Nephron (organoid): ENCODE results near the gene ZNF362.
"Not testable (repeated sequence)": the region's sequence is repeated elsewhere in the genome, so short reads cannot be mapped to it uniquely, and the experiment has no call there.

ENCODE experiments used
- H3K27ac Mint-ChIP-seq, 3 experiments: 2 replicates each; pipeline ENCODE4 v1.8.0; 2020; ENCODE audit warnings: mixed read lengths in 3 of 3, mild to moderate bottlenecking in 2 of 3, moderate library complexity in 1 of 3
- H3K27me3 Mint-ChIP-seq: 2 replicates; pipeline ENCODE4 v1.8.0; 2021; ENCODE audit warnings: low read depth, mild to moderate bottlenecking, moderate library complexity, mixed read lengths
- H3K36me3 Mint-ChIP-seq: 2 replicates; pipeline ENCODE4 v1.8.0; 2020; ENCODE audit warnings: low read depth, mixed read lengths
- H3K4me1 Mint-ChIP-seq: 2 replicates; pipeline ENCODE4 v1.8.0; 2020; ENCODE audit warnings: mixed read lengths
- H3K4me3 Mint-ChIP-seq, 3 experiments: 2 replicates each; pipeline ENCODE4 v1.8.0; 2020; ENCODE audit warnings: mild to moderate bottlenecking in 3 of 3, mixed read lengths in 3 of 3, moderate library complexity in 2 of 3
- H3K9me3 Mint-ChIP-seq: 2 replicates; pipeline ENCODE4 v1.8.0; 2020; ENCODE audit warnings: mixed read lengths
- TF ChIP-seq, protein P1 (sequence below), 3 experiments: fragments of 200-600 bp; sonication (generic); IDR thresholded peaks; one replicate each; pipeline ENCODE4 v1.5.0; 2021; ENCODE audit warnings: antibody characterized with exemption in 3 of 3; ENCODE audit not compliant: unreplicated experiment in 3 of 3

Gene ZNF362

GRCh38 chr1:33307494-33307864, 51.2 kb downstream of the ZNF362 start:
- Mint-ChIP-seq H3K4me1 (peaks cover 27% of the 10 kb centered on the region), H3K27ac (no peak overlapping the region), H3K4me3 (no peak overlapping the region), H3K9me3 (peaks cover 2% of the 10 kb centered on the region), H3K27me3 (peaks cover 4% of the 10 kb centered on the region), H3K36me3 (peaks cover 27% of the 10 kb centered on the region)
- TF ChIP-seq, protein P1, sequence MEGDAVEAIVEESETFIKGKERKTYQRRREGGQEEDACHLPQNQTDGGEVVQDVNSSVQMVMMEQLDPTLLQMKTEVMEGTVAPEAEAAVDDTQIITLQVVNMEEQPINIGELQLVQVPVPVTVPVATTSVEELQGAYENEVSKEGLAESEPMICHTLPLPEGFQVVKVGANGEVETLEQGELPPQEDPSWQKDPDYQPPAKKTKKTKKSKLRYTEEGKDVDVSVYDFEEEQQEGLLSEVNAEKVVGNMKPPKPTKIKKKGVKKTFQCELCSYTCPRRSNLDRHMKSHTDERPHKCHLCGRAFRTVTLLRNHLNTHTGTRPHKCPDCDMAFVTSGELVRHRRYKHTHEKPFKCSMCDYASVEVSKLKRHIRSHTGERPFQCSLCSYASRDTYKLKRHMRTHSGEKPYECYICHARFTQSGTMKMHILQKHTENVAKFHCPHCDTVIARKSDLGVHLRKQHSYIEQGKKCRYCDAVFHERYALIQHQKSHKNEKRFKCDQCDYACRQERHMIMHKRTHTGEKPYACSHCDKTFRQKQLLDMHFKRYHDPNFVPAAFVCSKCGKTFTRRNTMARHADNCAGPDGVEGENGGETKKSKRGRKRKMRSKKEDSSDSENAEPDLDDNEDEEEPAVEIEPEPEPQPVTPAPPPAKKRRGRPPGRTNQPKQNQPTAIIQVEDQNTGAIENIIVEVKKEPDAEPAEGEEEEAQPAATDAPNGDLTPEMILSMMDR (IDR thresholded peaks at IDR 0.05; ENCODE audit: unreplicated experiment in 3 of 3): no peak

DNA sequence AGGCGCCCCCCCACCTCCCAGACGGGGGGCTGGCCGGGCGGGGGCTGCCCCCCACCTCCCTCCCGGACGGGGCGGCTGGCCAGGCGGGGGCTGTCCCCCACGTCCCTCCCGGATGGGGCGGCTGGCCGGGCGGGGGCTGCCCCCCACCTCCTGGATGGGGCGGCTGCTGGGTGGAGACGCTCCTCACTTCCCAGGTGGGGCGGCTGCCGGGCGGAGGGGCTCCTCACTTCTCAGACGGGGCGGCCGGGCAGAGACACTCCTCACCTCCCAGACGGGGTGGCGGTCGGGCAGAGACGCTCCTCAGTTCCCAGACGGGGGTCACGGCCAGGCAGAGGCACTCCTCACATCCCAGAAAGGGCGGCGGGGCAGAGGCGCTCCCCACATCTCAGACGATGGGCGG, 53.1 kb downstream of the ZNF362 start:
- H3K9me3 Mint-ChIP-seq, H3K4me3 Mint-ChIP-seq, H3K27ac Mint-ChIP-seq, H3K27me3 Mint-ChIP-seq: not testable (repeated sequence)
- Mint-ChIP-seq H3K4me1 (peaks cover 17% of the 10 kb centered on the region), H3K36me3 (peaks cover 17% of the 10 kb centered on the region)

DNA sequence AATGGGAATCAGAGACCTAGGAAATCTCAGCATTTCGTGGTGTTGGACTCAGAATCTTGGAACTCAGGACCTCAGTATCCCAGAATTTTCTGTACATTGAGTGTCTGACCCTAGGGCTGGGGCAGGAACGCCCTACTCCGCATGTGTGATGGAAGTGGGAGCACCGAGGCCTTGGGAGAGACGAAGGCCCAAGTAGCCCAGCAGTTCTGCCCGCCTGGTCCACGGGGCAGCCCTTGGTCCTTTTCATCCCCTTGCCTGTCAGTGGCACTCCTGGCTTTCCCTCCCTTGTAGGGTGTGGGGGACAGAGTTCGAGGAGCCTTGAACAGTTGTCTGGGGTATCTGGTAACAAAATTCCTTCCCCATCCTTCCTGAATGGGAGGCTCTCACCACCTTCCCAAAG, 54.4 kb downstream of the ZNF362 start:
- H3K4me1 Mint-ChIP-seq: peaks cover 15% of the 10 kb centered on the region
- TF ChIP-seq, protein P1 (IDR thresholded peaks at IDR 0.05; ENCODE audit: unreplicated experiment in 3 of 3): no peak
- no peak overlapping the region for H3K27ac Mint-ChIP-seq
- no peak overlapping the region for H3K4me3 Mint-ChIP-seq
- peaks cover 15% of the 10 kb centered on the region for H3K36me3 Mint-ChIP-seq
- H3K27me3 Mint-ChIP-seq: peaks cover 4% of the 10 kb centered on the region
- peaks cover 2% of the 10 kb centered on the region for H3K9me3 Mint-ChIP-seq

- Mint-ChIP-seq H3K27ac (peak overlapping the region in 1 of 3 experiments; percentile 7), H3K4me3 (no peak overlapping the region), H3K9me3 (peaks cover 2% of the 10 kb centered on the region), H3K27me3 (peaks cover 4% of the 10 kb centered on the region), H3K36me3 (peaks cover 9% of the 10 kb centered on the region), H3K4me1 (peaks cover 8% of the 10 kb centered on the region)
- TF ChIP-seq, protein P1 (IDR thresholded peaks at IDR 0.05; ENCODE audit: unreplicated experiment in 3 of 3): no peak
Observed at GRCh38 chr1:33311706-33312412, 55.6 kb downstream of the ZNF362 start.

DNA sequence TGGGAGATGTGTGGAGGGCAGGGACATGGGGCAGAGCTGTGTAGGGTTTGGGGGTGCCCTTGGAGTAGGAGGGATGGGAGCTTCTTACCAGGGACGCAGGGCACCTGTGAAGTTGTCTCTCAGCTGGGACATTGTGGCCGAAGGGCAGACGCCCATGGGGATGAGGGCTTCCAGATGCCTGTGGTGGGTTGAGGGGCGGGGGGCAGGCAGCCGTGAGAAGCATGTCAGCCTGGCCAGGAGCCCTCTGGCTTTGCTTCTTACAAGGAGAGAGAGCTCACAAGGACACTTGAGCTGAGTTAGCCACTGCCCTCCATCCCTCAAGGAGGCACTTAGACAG, 56.1 kb downstream of the ZNF362 start:
- Mint-ChIP-seq H3K4me3 (no peak overlapping the region), H3K27me3 (peaks cover 4% of the 10 kb centered on the region), H3K36me3 (peaks cover 9% of the 10 kb centered on the region), H3K9me3 (peaks cover 2% of the 10 kb centered on the region), H3K4me1 (peaks cover 8% of the 10 kb centered on the region), H3K27ac (no peak overlapping the region)
- TF ChIP-seq, protein P1 (IDR thresholded peaks at IDR 0.05; ENCODE audit: unreplicated experiment in 3 of 3): no peak

- peaks cover 4% of the 10 kb centered on the region for H3K27me3 Mint-ChIP-seq
- TF ChIP-seq, protein P1 (IDR thresholded peaks at IDR 0.05; ENCODE audit: unreplicated experiment in 3 of 3): no peak
- peaks cover 2% of the 10 kb centered on the region for H3K9me3 Mint-ChIP-seq
- H3K4me1 Mint-ChIP-seq: peaks cover 20% of the 10 kb centered on the region
- H3K36me3 Mint-ChIP-seq: peaks cover 9% of the 10 kb centered on the region
- no peak overlapping the region for H3K4me3 Mint-ChIP-seq
- H3K27ac Mint-ChIP-seq: no peak overlapping the region
Observed at GRCh38 chr1:33314416-33314815, 58.1 kb downstream of the ZNF362 start.
